Measurements from ENCODE around the gene AFAP1L2. TPM values are rescaled to one million over a fixed set of nuclear protein-coding genes. Genes with fewer than 3 reads are reported as not detected.
A peak's percentile ranks its signal among the peaks of the same experiment; 100 is the strongest.

Gene AFAP1L2
- total RNA-seq, 1 donor from 2014 or later = 29.5 TPM

GRCh38 chr10:114403541-114404161 lies 651 bp downstream of the AFAP1L2 start:
- Histone ChIP-seq H3K9me3 (no peaks in the 10 kb centered on the region), H3K36me3 (no peaks in the 10 kb centered on the region), H3K27ac (peak overlapping the region; percentile 91), H3K4me1 (peaks cover 64% of the 10 kb centered on the region), H3K27me3 (no peaks in the 10 kb centered on the region), H3K4me3 (peak overlapping the region; percentile 73 to 78)
- intact Hi-C loops (cut with DNase I) = loop anchor here (10.0 kb wide), 1 partner anchor 99 kb away; no protein-coding TSS in a partner anchor
- no peak for DNase-seq (ENCODE audit: extremely low spot score in 2 of 2)
- peak in 1 of 2 donors; percentile 20 for TF ChIP-seq POLR2AphosphoS5 (IDR thresholded peaks at IDR 0.05; ENCODE audit: insufficient read depth in 1 of 2, low read depth in 1 of 2)
- TF ChIP-seq POLR2A (IDR thresholded peaks at IDR 0.05) = no peak

GRCh38 chr10:114402871-114403540 lies 1.3 kb downstream of the AFAP1L2 start:
- intact Hi-C loops (cut with DNase I) = loop anchor here (10.0 kb wide), 1 partner anchor 98 kb away; no protein-coding TSS in a partner anchor
- Histone ChIP-seq H3K27me3 (no peaks in the 10 kb centered on the region), H3K4me3 (peak overlapping the region; percentile 73 to 78), H3K27ac (peak overlapping the region; percentile 91), H3K36me3 (no peaks in the 10 kb centered on the region), H3K4me1 (peaks cover 71% of the 10 kb centered on the region), H3K9me3 (no peaks in the 10 kb centered on the region)
- no peak for DNase-seq (ENCODE audit: extremely low spot score in 2 of 2)
- no peak for TF ChIP-seq POLR2A (IDR thresholded peaks at IDR 0.05)
- TF ChIP-seq, protein P1, sequence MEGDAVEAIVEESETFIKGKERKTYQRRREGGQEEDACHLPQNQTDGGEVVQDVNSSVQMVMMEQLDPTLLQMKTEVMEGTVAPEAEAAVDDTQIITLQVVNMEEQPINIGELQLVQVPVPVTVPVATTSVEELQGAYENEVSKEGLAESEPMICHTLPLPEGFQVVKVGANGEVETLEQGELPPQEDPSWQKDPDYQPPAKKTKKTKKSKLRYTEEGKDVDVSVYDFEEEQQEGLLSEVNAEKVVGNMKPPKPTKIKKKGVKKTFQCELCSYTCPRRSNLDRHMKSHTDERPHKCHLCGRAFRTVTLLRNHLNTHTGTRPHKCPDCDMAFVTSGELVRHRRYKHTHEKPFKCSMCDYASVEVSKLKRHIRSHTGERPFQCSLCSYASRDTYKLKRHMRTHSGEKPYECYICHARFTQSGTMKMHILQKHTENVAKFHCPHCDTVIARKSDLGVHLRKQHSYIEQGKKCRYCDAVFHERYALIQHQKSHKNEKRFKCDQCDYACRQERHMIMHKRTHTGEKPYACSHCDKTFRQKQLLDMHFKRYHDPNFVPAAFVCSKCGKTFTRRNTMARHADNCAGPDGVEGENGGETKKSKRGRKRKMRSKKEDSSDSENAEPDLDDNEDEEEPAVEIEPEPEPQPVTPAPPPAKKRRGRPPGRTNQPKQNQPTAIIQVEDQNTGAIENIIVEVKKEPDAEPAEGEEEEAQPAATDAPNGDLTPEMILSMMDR (IDR thresholded peaks at IDR 0.05) = no peak
- no peak for TF ChIP-seq POLR2AphosphoS5 (IDR thresholded peaks at IDR 0.05; ENCODE audit: insufficient read depth in 1 of 2, low read depth in 1 of 2)

- H3K36me3 ChIP-seq = no peaks in the 10 kb centered on the region
- H3K9me3 ChIP-seq = no peaks in the 10 kb centered on the region
- H3K4me3 ChIP-seq = peak overlapping the region; percentile 73 to 78
- DNase-seq (ENCODE audit: extremely low spot score in 2 of 2) = no peak
- H3K27me3 ChIP-seq = no peaks in the 10 kb centered on the region
- TF ChIP-seq POLR2A (IDR thresholded peaks at IDR 0.05) (no peak), POLR2AphosphoS5 (IDR thresholded peaks at IDR 0.05; ENCODE audit: insufficient read depth in 1 of 2, low read depth in 1 of 2) (no peak)
- TF ChIP-seq, protein P1 (IDR thresholded peaks at IDR 0.05) = no peak
- intact Hi-C loops (cut with DNase I) = loop anchor here (10.0 kb wide), 1 partner anchor 97 kb away; no protein-coding TSS in a partner anchor
- peak overlapping the region; percentile 91 for H3K27ac ChIP-seq
- peaks cover 78% of the 10 kb centered on the region for H3K4me1 ChIP-seq
These were observed 2.1 kb downstream of the AFAP1L2 start for GRCh38 chr10:114402233-114402632.

DNA sequence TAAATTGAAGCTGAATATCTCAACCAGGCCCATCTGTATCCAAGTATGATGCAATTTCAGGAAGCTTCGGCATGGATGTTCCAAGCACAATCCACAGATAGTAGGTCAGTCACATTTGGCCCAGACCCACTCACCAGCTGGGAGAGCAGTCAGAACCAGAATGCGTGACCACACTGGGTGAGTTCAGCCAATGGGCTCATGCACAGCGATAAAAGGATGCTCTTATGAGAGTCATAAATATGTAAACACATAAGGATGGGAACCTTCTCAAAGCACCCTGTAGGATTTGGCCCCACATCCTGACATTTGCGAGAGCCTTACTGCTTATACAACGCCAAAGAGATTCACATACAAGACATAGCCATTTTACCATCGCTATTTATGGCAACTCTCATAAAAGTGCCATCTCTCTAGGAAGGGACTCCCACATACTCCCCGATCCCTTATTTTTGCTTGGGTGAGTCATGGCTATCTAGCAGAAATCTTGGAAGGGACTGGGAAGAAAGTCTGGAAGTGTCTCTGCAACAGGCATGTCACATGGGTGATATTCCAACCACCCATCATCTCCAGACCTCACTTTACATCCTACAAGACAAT lies 3.0 kb downstream of the AFAP1L2 start:
- intact Hi-C loops (cut with DNase I) = loop anchor here (10.0 kb wide), 1 partner anchor 96 kb away; no protein-coding TSS in a partner anchor
- no peaks in the 10 kb centered on the region for H3K36me3 ChIP-seq
- DNase-seq (ENCODE audit: extremely low spot score in 2 of 2) = no peak
- no peak overlapping the region for H3K4me3 ChIP-seq
- TF ChIP-seq POLR2AphosphoS5 (IDR thresholded peaks at IDR 0.05; ENCODE audit: insufficient read depth in 1 of 2, low read depth in 1 of 2) (peak; percentile 25 to 49), POLR2A (IDR thresholded peaks at IDR 0.05) (no peak)
- H3K27ac ChIP-seq = peak overlapping the region; percentile 91
- H3K9me3 ChIP-seq = no peaks in the 10 kb centered on the region
- H3K4me1 ChIP-seq = peaks cover 88% of the 10 kb centered on the region
- H3K27me3 ChIP-seq = no peaks in the 10 kb centered on the region

DNA sequence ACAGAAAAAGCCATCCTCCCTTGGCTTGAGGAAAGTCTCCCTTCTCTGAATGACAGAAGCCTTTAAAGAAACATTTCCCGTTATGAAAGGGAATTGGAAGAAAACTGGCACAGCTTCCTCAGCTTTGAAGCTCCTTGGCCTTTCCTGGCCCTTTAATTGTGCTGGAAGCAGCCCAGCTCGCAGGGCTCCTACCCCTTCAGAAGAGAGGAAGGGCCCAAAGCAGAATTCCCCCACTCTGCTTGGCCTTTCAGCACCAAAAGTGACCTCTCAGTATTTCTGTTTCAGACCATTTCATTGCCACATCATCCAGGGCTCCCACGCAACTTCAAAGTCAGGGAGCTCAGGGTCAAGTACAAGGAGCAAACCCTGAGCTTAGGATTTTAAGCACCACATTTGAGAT lies 4.2 kb downstream of the AFAP1L2 start:
- peak overlapping the region; percentile 91 for H3K27ac ChIP-seq
- no peaks in the 10 kb centered on the region for H3K27me3 ChIP-seq
- H3K9me3 ChIP-seq = no peaks in the 10 kb centered on the region
- no peaks in the 10 kb centered on the region for H3K36me3 ChIP-seq
- intact Hi-C loops (cut with DNase I) = loop anchor here (10.0 kb wide), 1 partner anchor 95 kb away; no protein-coding TSS in a partner anchor
- H3K4me3 ChIP-seq = no peak overlapping the region
- H3K4me1 ChIP-seq = peaks cover 92% of the 10 kb centered on the region
- TF ChIP-seq POLR2AphosphoS5 (IDR thresholded peaks at IDR 0.05; ENCODE audit: insufficient read depth in 1 of 2, low read depth in 1 of 2) = no peak
- no peak for TF ChIP-seq POLR2A (IDR thresholded peaks at IDR 0.05)
- TF ChIP-seq, protein P1 (IDR thresholded peaks at IDR 0.05) = no peak
- no peak for DNase-seq (ENCODE audit: extremely low spot score in 2 of 2)

All from vagina (tissue), 2 donors.